Stimulated activated CD8-positive, alpha-beta memory T cell treated with anti-CD3 and anti-CD28 coated beads, Interleukin-4, amount 100 ng/mL, for 24 hours (primary cell): ENCODE data around the gene NCAPD3.

Source experiments
- DNase-seq: peaks from one replicate; pipeline ENCODE4 v3.0.0-alpha.2; 2020; ENCODE audit warnings: low read depth

NCAPD3 gene

GRCh38 chr11:134158023-134158422 lies 65.7 kb downstream of the NCAPD3 start:
- no peak for DNase-seq

- no peak for DNase-seq
Observed at GRCh38 chr11:134157451-134157850, 66.3 kb downstream of the NCAPD3 start.

- DNase-seq, result no peak
Observed at GRCh38 chr11:134155946-134156865, 67.6 kb downstream of the NCAPD3 start.

- DNase-seq, result no peak
Observed at GRCh38 chr11:134155456-134155855, 68.3 kb downstream of the NCAPD3 start.

- DNase-seq, result no peak
Observed at GRCh38 chr11:134154441-134154840, 69.3 kb downstream of the NCAPD3 start.

- no peak for DNase-seq
Observed at GRCh38 chr11:134153147-134153905, 70.4 kb downstream of the NCAPD3 start.

- no peak for DNase-seq
Observed at GRCh38 chr11:134152696-134153095, 71.1 kb downstream of the NCAPD3 start.

- DNase-seq, result no peak
Observed at GRCh38 chr11:134151083-134151747, 72.6 kb downstream of the NCAPD3 start.

- no peak for DNase-seq
Observed at GRCh38 chr11:134150195-134150903, 73.4 kb downstream of the NCAPD3 start.

- DNase-seq, result no peak
Observed at GRCh38 chr11:134149371-134149770, 74.4 kb downstream of the NCAPD3 start.

GRCh38 chr11:134146598-134146997 lies 77.2 kb downstream of the NCAPD3 start:
- no peak for DNase-seq

- DNase-seq, result no peak
Observed at GRCh38 chr11:134145715-134146114, 78.1 kb downstream of the NCAPD3 start.

GRCh38 chr11:134144744-134145143 lies 79.0 kb downstream of the NCAPD3 start:
- no peak for DNase-seq

GRCh38 chr11:134143801-134144200 lies 80.0 kb downstream of the NCAPD3 start:
- DNase-seq, result no peak

- no peak for DNase-seq
Observed at GRCh38 chr11:134142536-134142935, 81.2 kb downstream of the NCAPD3 start.

GRCh38 chr11:134140961-134141490 lies 82.7 kb downstream of the NCAPD3 start:
- DNase-seq, result no peak

- DNase-seq, result peak; percentile 9
Observed at GRCh38 chr11:134139873-134140331, 83.9 kb downstream of the NCAPD3 start.

GRCh38 chr11:134139303-134139872 lies 84.4 kb downstream of the NCAPD3 start:
- DNase-seq, result no peak

- no peak for DNase-seq
Observed at GRCh38 chr11:134138376-134138775, 85.4 kb downstream of the NCAPD3 start.

GRCh38 chr11:134134167-134134566 lies 89.6 kb downstream of the NCAPD3 start:
- DNase-seq, result no peak

- DNase-seq, result no peak
Observed at GRCh38 chr11:134132808-134133207, 91.0 kb downstream of the NCAPD3 start.
